ENCODE measurements around the gene CPN1. TPM values are rescaled to one million over a fixed set of nuclear protein-coding genes. Genes with fewer than 3 reads are reported as not detected.

CPN1 gene
- total and polyA plus RNA-seq, 2 experiments from 2014 or later, result 0.32 TPM; not detected in 1

DNA sequence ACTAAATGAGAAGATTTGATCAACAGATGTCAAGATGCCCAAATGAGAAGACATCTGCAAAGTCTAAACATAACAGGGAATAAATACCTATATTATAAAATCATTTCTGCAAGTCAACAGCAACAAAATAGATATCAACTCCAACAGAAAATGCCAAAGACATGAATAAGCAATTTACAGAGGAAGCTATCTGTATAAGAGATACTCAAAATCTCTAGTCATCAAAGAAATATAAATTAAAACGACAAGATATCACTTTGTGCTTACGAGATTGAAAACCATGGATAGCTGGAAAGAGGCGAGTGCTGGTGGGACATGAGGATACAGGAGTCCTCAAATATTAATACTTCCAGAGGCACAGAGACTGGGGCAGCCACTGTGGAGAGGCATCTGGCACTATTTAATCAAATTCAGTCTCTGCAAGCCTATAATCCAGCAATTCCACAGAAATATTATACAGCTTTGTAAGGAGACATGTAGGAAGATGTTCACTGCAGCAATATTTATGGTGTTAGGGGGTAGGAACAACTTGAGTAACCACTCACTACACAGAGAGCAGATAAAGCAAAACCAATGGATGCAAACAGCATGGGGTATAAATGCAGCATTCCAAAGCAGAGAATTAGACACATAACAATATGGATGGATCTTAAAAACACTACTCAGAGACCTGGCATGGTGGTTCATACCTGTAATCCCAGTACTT, 76.7 kb downstream of the CPN1 start:
- peaks cover 39% of the 10 kb centered on the region for H3K4me1 Mint-ChIP-seq
- no peak overlapping the region; the same call in 1 of the 2 replicates for H3K27ac Mint-ChIP-seq
- no peak overlapping the region for H3K27ac ChIP-seq (ENCODE audit: low read depth)

More for the DNA sequence above, 76.7 kb downstream of the CPN1 start:
- H3K9me2 ChIP-seq (ENCODE audit: insufficient read depth), result no peaks in the 10 kb centered on the region
- no peak overlapping the region for H3K4me2 ChIP-seq
- DNase-seq (ENCODE audit: low spot score) (no peak), ATAC-seq (no peak)
- no peaks in the 10 kb centered on the region for H3K27me3 ChIP-seq (ENCODE audit: insufficient read depth)
- H3K4me1 ChIP-seq (ENCODE audit: insufficient read depth), result peaks cover 17% of the 10 kb centered on the region
- peaks cover 45% of the 10 kb centered on the region for H3K79me2 ChIP-seq (replicated peaks; ENCODE audit: insufficient read depth)
- H3K36me3 Mint-ChIP-seq (ENCODE audit: low read depth), result no peaks in the 10 kb centered on the region
- no peaks in the 10 kb centered on the region; the same call in 2 of the 3 replicates for H3K9me3 Mint-ChIP-seq
- H3K27me3 Mint-ChIP-seq (ENCODE audit: insufficient read depth, low read depth, poor library complexity), result peaks cover 7% of the 10 kb centered on the region
- no peak overlapping the region for H3K4me3 ChIP-seq
- 0 out of 2 replicates have a peak, but pooled peaks cover 4% of the 10 kb centered on the region for H3F3A ChIP-seq (replicated peaks; ENCODE audit: low read depth)
- no peak overlapping the region for H2AFZ ChIP-seq
- H3K36me3 ChIP-seq (ENCODE audit: insufficient read depth), result no peaks in the 10 kb centered on the region
- H4K20me1 ChIP-seq (replicated peaks; ENCODE audit: insufficient read depth), result no peaks in the 10 kb centered on the region
- no peak overlapping the region for H3K4me3 Mint-ChIP-seq
- no peak for TF ChIP-seq EZH2 (IDR thresholded peaks at IDR 0.05; ENCODE audit: low read depth, unreplicated experiment)
- no peak for TF ChIP-seq JUNB (IDR thresholded peaks at IDR 0.05; ENCODE audit: unreplicated experiment)
- TF ChIP-seq NANOG (IDR thresholded peaks at IDR 0.05; ENCODE audit: borderline replicate concordance), result no peak
- TF ChIP-seq, protein P1, sequence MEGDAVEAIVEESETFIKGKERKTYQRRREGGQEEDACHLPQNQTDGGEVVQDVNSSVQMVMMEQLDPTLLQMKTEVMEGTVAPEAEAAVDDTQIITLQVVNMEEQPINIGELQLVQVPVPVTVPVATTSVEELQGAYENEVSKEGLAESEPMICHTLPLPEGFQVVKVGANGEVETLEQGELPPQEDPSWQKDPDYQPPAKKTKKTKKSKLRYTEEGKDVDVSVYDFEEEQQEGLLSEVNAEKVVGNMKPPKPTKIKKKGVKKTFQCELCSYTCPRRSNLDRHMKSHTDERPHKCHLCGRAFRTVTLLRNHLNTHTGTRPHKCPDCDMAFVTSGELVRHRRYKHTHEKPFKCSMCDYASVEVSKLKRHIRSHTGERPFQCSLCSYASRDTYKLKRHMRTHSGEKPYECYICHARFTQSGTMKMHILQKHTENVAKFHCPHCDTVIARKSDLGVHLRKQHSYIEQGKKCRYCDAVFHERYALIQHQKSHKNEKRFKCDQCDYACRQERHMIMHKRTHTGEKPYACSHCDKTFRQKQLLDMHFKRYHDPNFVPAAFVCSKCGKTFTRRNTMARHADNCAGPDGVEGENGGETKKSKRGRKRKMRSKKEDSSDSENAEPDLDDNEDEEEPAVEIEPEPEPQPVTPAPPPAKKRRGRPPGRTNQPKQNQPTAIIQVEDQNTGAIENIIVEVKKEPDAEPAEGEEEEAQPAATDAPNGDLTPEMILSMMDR (conservative IDR thresholded peaks at IDR 0.05; ENCODE audit: low read depth in 2 of 2), result no peak
- TF ChIP-seq POLR2AphosphoS5 (IDR thresholded peaks at IDR 0.05; ENCODE audit: low read depth), result no peak
- TF ChIP-seq ZNF331 (CRISPR knock-in tag; IDR thresholded peaks at IDR 0.05; ENCODE audit: low read depth), result no peak
- TF ChIP-seq, protein P2, sequence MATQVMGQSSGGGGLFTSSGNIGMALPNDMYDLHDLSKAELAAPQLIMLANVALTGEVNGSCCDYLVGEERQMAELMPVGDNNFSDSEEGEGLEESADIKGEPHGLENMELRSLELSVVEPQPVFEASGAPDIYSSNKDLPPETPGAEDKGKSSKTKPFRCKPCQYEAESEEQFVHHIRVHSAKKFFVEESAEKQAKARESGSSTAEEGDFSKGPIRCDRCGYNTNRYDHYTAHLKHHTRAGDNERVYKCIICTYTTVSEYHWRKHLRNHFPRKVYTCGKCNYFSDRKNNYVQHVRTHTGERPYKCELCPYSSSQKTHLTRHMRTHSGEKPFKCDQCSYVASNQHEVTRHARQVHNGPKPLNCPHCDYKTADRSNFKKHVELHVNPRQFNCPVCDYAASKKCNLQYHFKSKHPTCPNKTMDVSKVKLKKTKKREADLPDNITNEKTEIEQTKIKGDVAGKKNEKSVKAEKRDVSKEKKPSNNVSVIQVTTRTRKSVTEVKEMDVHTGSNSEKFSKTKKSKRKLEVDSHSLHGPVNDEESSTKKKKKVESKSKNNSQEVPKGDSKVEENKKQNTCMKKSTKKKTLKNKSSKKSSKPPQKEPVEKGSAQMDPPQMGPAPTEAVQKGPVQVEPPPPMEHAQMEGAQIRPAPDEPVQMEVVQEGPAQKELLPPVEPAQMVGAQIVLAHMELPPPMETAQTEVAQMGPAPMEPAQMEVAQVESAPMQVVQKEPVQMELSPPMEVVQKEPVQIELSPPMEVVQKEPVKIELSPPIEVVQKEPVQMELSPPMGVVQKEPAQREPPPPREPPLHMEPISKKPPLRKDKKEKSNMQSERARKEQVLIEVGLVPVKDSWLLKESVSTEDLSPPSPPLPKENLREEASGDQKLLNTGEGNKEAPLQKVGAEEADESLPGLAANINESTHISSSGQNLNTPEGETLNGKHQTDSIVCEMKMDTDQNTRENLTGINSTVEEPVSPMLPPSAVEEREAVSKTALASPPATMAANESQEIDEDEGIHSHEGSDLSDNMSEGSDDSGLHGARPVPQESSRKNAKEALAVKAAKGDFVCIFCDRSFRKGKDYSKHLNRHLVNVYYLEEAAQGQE (IDR thresholded peaks at IDR 0.05; ENCODE audit: unreplicated experiment), result no peak
- TF ChIP-seq, protein P3, sequence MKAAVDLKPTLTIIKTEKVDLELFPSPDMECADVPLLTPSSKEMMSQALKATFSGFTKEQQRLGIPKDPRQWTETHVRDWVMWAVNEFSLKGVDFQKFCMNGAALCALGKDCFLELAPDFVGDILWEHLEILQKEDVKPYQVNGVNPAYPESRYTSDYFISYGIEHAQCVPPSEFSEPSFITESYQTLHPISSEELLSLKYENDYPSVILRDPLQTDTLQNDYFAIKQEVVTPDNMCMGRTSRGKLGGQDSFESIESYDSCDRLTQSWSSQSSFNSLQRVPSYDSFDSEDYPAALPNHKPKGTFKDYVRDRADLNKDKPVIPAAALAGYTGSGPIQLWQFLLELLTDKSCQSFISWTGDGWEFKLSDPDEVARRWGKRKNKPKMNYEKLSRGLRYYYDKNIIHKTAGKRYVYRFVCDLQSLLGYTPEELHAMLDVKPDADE (IDR thresholded peaks at IDR 0.05), result no peak
- TF ChIP-seq, protein P4, sequence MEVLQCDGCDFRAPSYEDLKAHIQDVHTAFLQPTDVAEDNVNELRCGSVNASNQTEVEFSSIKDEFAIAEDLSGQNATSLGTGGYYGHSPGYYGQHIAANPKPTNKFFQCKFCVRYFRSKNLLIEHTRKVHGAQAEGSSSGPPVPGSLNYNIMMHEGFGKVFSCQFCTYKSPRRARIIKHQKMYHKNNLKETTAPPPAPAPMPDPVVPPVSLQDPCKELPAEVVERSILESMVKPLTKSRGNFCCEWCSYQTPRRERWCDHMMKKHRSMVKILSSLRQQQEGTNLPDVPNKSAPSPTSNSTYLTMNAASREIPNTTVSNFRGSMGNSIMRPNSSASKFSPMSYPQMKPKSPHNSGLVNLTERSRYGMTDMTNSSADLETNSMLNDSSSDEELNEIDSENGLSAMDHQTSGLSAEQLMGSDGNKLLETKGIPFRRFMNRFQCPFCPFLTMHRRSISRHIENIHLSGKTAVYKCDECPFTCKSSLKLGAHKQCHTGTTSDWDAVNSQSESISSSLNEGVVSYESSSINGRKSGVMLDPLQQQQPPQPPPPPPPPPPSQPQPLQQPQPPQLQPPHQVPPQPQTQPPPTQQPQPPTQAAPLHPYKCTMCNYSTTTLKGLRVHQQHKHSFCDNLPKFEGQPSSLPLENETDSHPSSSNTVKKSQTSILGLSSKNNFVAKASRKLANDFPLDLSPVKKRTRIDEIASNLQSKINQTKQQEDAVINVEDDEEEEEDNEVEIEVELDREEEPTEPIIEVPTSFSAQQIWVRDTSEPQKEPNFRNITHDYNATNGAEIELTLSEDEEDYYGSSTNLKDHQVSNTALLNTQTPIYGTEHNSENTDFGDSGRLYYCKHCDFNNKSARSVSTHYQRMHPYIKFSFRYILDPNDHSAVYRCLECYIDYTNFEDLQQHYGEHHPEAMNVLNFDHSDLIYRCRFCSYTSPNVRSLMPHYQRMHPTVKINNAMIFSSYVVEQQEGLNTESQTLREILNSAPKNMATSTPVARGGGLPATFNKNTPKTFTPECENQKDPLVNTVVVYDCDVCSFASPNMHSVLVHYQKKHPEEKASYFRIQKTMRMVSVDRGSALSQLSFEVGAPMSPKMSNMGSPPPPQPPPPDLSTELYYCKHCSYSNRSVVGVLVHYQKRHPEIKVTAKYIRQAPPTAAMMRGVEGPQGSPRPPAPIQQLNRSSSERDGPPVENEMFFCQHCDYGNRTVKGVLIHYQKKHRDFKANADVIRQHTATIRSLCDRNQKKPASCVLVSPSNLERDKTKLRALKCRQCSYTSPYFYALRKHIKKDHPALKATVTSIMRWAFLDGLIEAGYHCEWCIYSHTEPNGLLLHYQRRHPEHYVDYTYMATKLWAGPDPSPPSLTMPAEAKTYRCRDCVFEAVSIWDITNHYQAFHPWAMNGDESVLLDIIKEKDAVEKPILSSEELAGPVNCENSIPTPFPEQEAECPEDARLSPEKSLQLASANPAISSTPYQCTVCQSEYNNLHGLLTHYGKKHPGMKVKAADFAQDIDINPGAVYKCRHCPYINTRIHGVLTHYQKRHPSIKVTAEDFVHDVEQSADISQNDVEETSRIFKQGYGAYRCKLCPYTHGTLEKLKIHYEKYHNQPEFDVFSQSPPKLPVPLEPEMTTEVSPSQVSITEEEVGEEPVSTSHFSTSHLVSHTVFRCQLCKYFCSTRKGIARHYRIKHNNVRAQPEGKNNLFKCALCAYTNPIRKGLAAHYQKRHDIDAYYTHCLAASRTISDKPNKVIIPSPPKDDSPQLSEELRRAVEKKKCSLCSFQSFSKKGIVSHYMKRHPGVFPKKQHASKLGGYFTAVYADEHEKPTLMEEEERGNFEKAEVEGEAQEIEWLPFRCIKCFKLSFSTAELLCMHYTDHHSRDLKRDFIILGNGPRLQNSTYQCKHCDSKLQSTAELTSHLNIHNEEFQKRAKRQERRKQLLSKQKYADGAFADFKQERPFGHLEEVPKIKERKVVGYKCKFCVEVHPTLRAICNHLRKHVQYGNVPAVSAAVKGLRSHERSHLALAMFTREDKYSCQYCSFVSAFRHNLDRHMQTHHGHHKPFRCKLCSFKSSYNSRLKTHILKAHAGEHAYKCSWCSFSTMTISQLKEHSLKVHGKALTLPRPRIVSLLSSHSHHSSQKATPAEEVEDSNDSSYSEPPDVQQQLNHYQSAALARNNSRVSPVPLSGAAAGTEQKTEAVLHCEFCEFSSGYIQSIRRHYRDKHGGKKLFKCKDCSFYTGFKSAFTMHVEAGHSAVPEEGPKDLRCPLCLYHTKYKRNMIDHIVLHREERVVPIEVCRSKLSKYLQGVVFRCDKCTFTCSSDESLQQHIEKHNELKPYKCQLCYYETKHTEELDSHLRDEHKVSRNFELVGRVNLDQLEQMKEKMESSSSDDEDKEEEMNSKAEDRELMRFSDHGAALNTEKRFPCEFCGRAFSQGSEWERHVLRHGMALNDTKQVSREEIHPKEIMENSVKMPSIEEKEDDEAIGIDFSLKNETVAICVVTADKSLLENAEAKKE (CRISPR knock-in tag; IDR thresholded peaks at IDR 0.05), result no peak
- TF ChIP-seq EZH2phosphoT487 (IDR thresholded peaks at IDR 0.05; ENCODE audit: unreplicated experiment), result no peak
- TF ChIP-seq STAT1 (IDR thresholded peaks at IDR 0.05; ENCODE audit: unreplicated experiment), result no peak
- TF ChIP-seq CREB1 (CRISPR knock-in tag; IDR thresholded peaks at IDR 0.05; ENCODE audit: low read depth), result no peak
- TF ChIP-seq ZNF114 (CRISPR knock-in tag; IDR thresholded peaks at IDR 0.05), result no peak
